ENCODE data around the gene NCR2. TPM values are rescaled to one million over a fixed set of nuclear protein-coding genes. Genes with fewer than 3 reads are reported as not detected.

NCR2 gene
- total RNA-seq, 2 donors from 2014 or later, result not detected

GRCh38 chr6:41386594-41386993 lies 51.2 kb downstream of the NCR2 start:
- Histone ChIP-seq H3K9me3 (ENCODE audit: control insufficient read depth, low read length) (no peaks in the 10 kb centered on the region), H3K27me3 (ENCODE audit: control insufficient read depth, insufficient read depth, low read length, poor library complexity, severe bottlenecking) (peaks cover 70% of the 10 kb centered on the region), H3K36me3 (ENCODE audit: control insufficient read depth, insufficient read depth, low read length) (no peaks in the 10 kb centered on the region), H3K4me1 (ENCODE audit: control insufficient read depth, insufficient read depth, low read length) (no peaks in the 10 kb centered on the region), H3K4me3 (ENCODE audit: low read length) (no peak overlapping the region), H3K27ac (ENCODE audit: low read depth, low read length) (no peak overlapping the region), H3K9ac (ENCODE audit: extremely low read depth, low read length, poor library complexity, severe bottlenecking) (no peak overlapping the region)
- Mint-ChIP-seq H3K27me3 (ENCODE audit: insufficient read depth) (peaks cover 28% of the 10 kb centered on the region), H3K9me3 (peaks cover 5% of the 10 kb centered on the region), H3K4me1 (peaks cover 6% of the 10 kb centered on the region), H3K36me3 (ENCODE audit: low read depth) (no peaks in the 10 kb centered on the region), H3K27ac (no peak overlapping the region), H3K4me3 (no peak overlapping the region)
- TF ChIP-seq CTCF (conservative IDR thresholded peaks at IDR 0.05), result no peak
- WGBS, 2 experiments (ENCODE audit: insufficient coverage in 1 of 2, insufficient read length in 1 of 2), result 74 to 83% methylated on average over 2 of the region's 2 CpGs
- DNase-seq, result no peak

- Mint-ChIP-seq H3K27ac (no peak overlapping the region), H3K36me3 (ENCODE audit: low read depth) (no peaks in the 10 kb centered on the region), H3K4me1 (peaks cover 6% of the 10 kb centered on the region), H3K4me3 (no peak overlapping the region), H3K27me3 (ENCODE audit: insufficient read depth) (peaks cover 62% of the 10 kb centered on the region), H3K9me3 (peaks cover 12% of the 10 kb centered on the region)
- Histone ChIP-seq H3K9me3 (ENCODE audit: control insufficient read depth, low read length) (peaks cover 19% of the 10 kb centered on the region), H3K27me3 (ENCODE audit: control insufficient read depth, insufficient read depth, low read length, poor library complexity, severe bottlenecking) (peaks cover 43% of the 10 kb centered on the region), H3K4me1 (ENCODE audit: control insufficient read depth, insufficient read depth, low read length) (no peaks in the 10 kb centered on the region), H3K27ac (ENCODE audit: low read depth, low read length) (no peak overlapping the region), H3K9ac (ENCODE audit: extremely low read depth, low read length, poor library complexity, severe bottlenecking) (no peak overlapping the region), H3K4me3 (ENCODE audit: low read length) (no peak overlapping the region), H3K36me3 (ENCODE audit: control insufficient read depth, insufficient read depth, low read length) (no peaks in the 10 kb centered on the region)
- 91 to 100% methylated on average over 2 to 4 of the region's 4 CpGs for WGBS, 2 experiments (ENCODE audit: insufficient coverage in 1 of 2, insufficient read length in 1 of 2)
- TF ChIP-seq CTCF (conservative IDR thresholded peaks at IDR 0.05), result no peak
- DNase-seq, result no peak
Measured at GRCh38 chr6:41392246-41392645, 56.8 kb downstream of the NCR2 start.

GRCh38 chr6:41396335-41396734 lies 60.9 kb downstream of the NCR2 start:
- Histone ChIP-seq H3K9ac (ENCODE audit: extremely low read depth, low read length, poor library complexity, severe bottlenecking) (no peak overlapping the region), H3K27ac (ENCODE audit: low read depth, low read length) (no peak overlapping the region), H3K36me3 (ENCODE audit: control insufficient read depth, insufficient read depth, low read length) (no peaks in the 10 kb centered on the region), H3K4me3 (ENCODE audit: low read length) (no peak overlapping the region), H3K27me3 (ENCODE audit: control insufficient read depth, insufficient read depth, low read length, poor library complexity, severe bottlenecking) (peaks cover 40% of the 10 kb centered on the region), H3K9me3 (ENCODE audit: control insufficient read depth, low read length) (peaks cover 24% of the 10 kb centered on the region), H3K4me1 (ENCODE audit: control insufficient read depth, insufficient read depth, low read length) (no peaks in the 10 kb centered on the region)
- H3K27ac Mint-ChIP-seq, result no peak overlapping the region
- WGBS, 2 experiments (ENCODE audit: insufficient coverage in 1 of 2, insufficient read length in 1 of 2), result 80 to 81% methylated on average over 3 to 5 of the region's 5 CpGs
- H3K9me3 Mint-ChIP-seq, result peaks cover 7% of the 10 kb centered on the region
- no peaks in the 10 kb centered on the region for H3K36me3 Mint-ChIP-seq (ENCODE audit: low read depth)
- no peak for TF ChIP-seq CTCF (conservative IDR thresholded peaks at IDR 0.05)
- H3K4me1 Mint-ChIP-seq, result no peaks in the 10 kb centered on the region
- peaks cover 78% of the 10 kb centered on the region for H3K27me3 Mint-ChIP-seq (ENCODE audit: insufficient read depth)
- DNase-seq, result no peak
- no peak overlapping the region for H3K4me3 Mint-ChIP-seq
